Activated T-helper 1 cell treated with anti-CD3 and anti-CD28 coated beads, Interleukin-12 subunit alpha, Interleukin-12 subunit beta, Interleukin-2, Interleukin-4 antibody, amounts not matched to agents 30 ng/mL and 10 ng/mL and 1 ng/mL, durations not matched to agents 14 hours and 24 hours and 36 hours (primary cell): Measurements from ENCODE around the gene PAGE2. TPM values are rescaled to one million over a fixed set of nuclear protein-coding genes. Genes with fewer than 3 reads are reported as not detected.
"Not testable (repeated sequence)": the region's sequence is repeated elsewhere in the genome, so short reads cannot be mapped to it uniquely, and the experiment has no call there.

Experiments used
- DNase-seq: peaks from one replicate; pipeline ENCODE4 v3.0.0; 2021; ENCODE audit warnings: low spot score
- H3K27ac Mint-ChIP-seq: one replicate; pipeline ENCODE4 v1.8.0; 2021; ENCODE audit warnings: mild to moderate bottlenecking, mixed read lengths
- H3K27me3 Mint-ChIP-seq: one replicate; pipeline ENCODE4 v1.8.0; 2022; ENCODE audit warnings: mild to moderate bottlenecking, moderate library complexity, mixed read lengths; ENCODE audit not compliant: insufficient read depth
- H3K36me3 Mint-ChIP-seq: one replicate; pipeline ENCODE4 v1.8.0; 2021; ENCODE audit warnings: low read depth, mixed read lengths
- H3K4me1 Mint-ChIP-seq: one replicate; pipeline ENCODE4 v1.8.0; 2021; ENCODE audit warnings: low read depth, mixed read lengths
- H3K4me3 Mint-ChIP-seq: one replicate; pipeline ENCODE4 v1.8.0; 2021; ENCODE audit warnings: mild to moderate bottlenecking, moderate library complexity, mixed read lengths
- H3K9me3 Mint-ChIP-seq: one replicate; pipeline ENCODE4 v1.8.0; 2021; ENCODE audit warnings: mixed read lengths
- intact Hi-C: fragments of 100-400 bp; cut with micrococcal nuclease; formaldehyde crosslinking; loops from one replicate; pipeline ENCODE4 v1.15.1; 2024
- total RNA-seq: library from RNA; stranded (reverse); gene quantifications from 2 replicates; pipeline ENCODE4 v1.2.3, GENCODE V29; 2022

PAGE2 gene
- total RNA-seq, 1 donor from 2014 or later: not detected

- peak; percentile 1 for DNase-seq
- Mint-ChIP-seq H3K9me3 (no peaks in the 10 kb centered on the region), H3K27me3 (no peaks in the 10 kb centered on the region), H3K27ac (no peak overlapping the region), H3K4me3 (no peak overlapping the region), H3K4me1 (no peaks in the 10 kb centered on the region), H3K36me3 (no peaks in the 10 kb centered on the region)
- intact Hi-C loops: loop anchor here (1.0 kb wide), 1 partner anchor 208 kb away; no protein-coding TSS in a partner anchor
These were observed 46.4 kb downstream of the PAGE2 start for GRCh38 chrX:55135171-55135570.

GRCh38 chrX:55140800-55141199 is 52.0 kb downstream of the PAGE2 start:
- H3K27ac Mint-ChIP-seq, H3K9me3 Mint-ChIP-seq, DNase-seq, H3K4me1 Mint-ChIP-seq, H3K4me3 Mint-ChIP-seq, H3K36me3 Mint-ChIP-seq, H3K27me3 Mint-ChIP-seq, intact Hi-C loops: not testable (repeated sequence)

Other genes with a start within 250 kb of the PAGE2 start
- 0.78 and 1.3 TPM in 2 replicates for gene TRO, start 168.2 kb upstream of the PAGE2 start, total RNA-seq
- gene PFKFB1, start 94.8 kb upstream of the PAGE2 start, total RNA-seq: 0.39 and 0.93 TPM in 2 replicates
- 33.9 and 36.8 TPM in 2 replicates for gene APEX2, start 88.7 kb upstream of the PAGE2 start, total RNA-seq
- gene ALAS2, start 58.0 kb upstream of the PAGE2 start, total RNA-seq: not detected in 2 replicates
- not detected in 2 replicates for gene PAGE2B, start 14.0 kb upstream of the PAGE2 start, total RNA-seq
- not detected in 2 replicates for gene PAGE5, start 131.3 kb downstream of the PAGE2 start, total RNA-seq
- gene PAGE3, start 175.9 kb downstream of the PAGE2 start, total RNA-seq: not detected in 2 replicates